SK-N-SH (cell line): Measurements from ENCODE around the gene TRPM2.

Experiments used
- EP300 ChIP-seq, 2 experiments: IDR thresholded peaks; 2 replicates each; pipeline versions ENCODE4 v1.4.0 to v1.6.1; 2012; ENCODE audit warnings: borderline replicate concordance in 1 of 2, low read depth in 1 of 2, low read length in 1 of 2
- EZH2phosphoT487 ChIP-seq: fragments of 200-600 bp; sonication (generic); IDR thresholded peaks from 2 replicates; pipeline ENCODE4 v1.6.1; 2017; ENCODE audit warnings: low read depth, mixed run types, mild to moderate bottlenecking, antibody characterized with exemption, moderate library complexity, borderline replicate concordance
- FOXJ3 ChIP-seq: sonication (generic); formaldehyde crosslinking; IDR thresholded peaks from 2 replicates; pipeline ENCODE4 v1.5.1; 2020; ENCODE audit warnings: mild to moderate bottlenecking, missing genetic modification reagents
- JUND ChIP-seq: IDR thresholded peaks from 2 replicates; pipeline ENCODE4 v1.4.0; 2012
- NFIC ChIP-seq: IDR thresholded peaks from 2 replicates; pipeline ENCODE4 v1.4.0; 2012; ENCODE audit warnings: borderline replicate concordance
- NRF1 ChIP-seq: IDR thresholded peaks from 2 replicates; pipeline ENCODE4 v1.6.1; 2012; ENCODE audit warnings: low read depth, mild to moderate bottlenecking, low read length
- REST ChIP-seq: IDR thresholded peaks from 2 replicates; pipeline ENCODE4 v1.6.1; 2012; ENCODE audit warnings: mild to moderate bottlenecking, low read depth, low read length, moderate library complexity
- TAF1 ChIP-seq: IDR thresholded peaks from 2 replicates; pipeline ENCODE4 v1.6.1; 2012; ENCODE audit warnings: low read depth, mild to moderate bottlenecking, low read length, moderate library complexity, borderline replicate concordance
- TCF12 ChIP-seq: IDR thresholded peaks from 2 replicates; pipeline ENCODE4 v1.4.0; 2012
- YY1 ChIP-seq: IDR thresholded peaks from 2 replicates; pipeline ENCODE4 v1.4.0; 2012; ENCODE audit warnings: low read depth, mild to moderate bottlenecking
- TF ChIP-seq, protein P1 (sequence below): fragments of 200-600 bp; sonication (generic); IDR thresholded peaks from 2 replicates; pipeline ENCODE4 v1.6.1; 2017; ENCODE audit warnings: antibody characterized with exemption, mild to moderate bottlenecking, moderate library complexity

DNA sequence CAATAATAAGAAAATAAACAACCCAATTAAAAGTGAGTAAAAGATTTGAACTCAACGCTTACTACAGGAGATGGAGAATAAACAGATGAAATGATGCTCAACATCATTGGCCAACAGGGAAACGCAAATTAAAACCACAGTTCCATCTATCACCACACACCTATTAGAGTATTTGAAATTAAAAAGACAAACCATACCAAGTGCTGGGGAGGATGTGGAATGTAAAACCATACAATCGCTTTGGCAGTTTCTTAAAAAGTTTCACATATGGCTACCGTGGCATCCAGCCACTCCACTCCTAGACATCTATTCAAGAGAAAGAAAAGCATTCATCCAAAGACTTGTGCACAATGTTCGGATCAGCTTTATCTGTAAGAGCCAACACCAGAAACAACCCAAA, 100.6 kb downstream of the TRPM2 start:
- TF ChIP-seq REST = no peak
- TF ChIP-seq NFIC = no peak
- TF ChIP-seq, protein P1, sequence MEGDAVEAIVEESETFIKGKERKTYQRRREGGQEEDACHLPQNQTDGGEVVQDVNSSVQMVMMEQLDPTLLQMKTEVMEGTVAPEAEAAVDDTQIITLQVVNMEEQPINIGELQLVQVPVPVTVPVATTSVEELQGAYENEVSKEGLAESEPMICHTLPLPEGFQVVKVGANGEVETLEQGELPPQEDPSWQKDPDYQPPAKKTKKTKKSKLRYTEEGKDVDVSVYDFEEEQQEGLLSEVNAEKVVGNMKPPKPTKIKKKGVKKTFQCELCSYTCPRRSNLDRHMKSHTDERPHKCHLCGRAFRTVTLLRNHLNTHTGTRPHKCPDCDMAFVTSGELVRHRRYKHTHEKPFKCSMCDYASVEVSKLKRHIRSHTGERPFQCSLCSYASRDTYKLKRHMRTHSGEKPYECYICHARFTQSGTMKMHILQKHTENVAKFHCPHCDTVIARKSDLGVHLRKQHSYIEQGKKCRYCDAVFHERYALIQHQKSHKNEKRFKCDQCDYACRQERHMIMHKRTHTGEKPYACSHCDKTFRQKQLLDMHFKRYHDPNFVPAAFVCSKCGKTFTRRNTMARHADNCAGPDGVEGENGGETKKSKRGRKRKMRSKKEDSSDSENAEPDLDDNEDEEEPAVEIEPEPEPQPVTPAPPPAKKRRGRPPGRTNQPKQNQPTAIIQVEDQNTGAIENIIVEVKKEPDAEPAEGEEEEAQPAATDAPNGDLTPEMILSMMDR = no peak
- no peak for TF ChIP-seq TAF1
- no peak for TF ChIP-seq NRF1
- TF ChIP-seq YY1 = no peak
- no peak for TF ChIP-seq FOXJ3 (CRISPR knock-in tag)
- TF ChIP-seq EZH2phosphoT487 = no peak
- TF ChIP-seq TCF12 = no peak
- TF ChIP-seq JUND = no peak
- no peak for TF ChIP-seq EP300 (IDR thresholded peaks at IDR 0.05; ENCODE audit: borderline replicate concordance in 1 of 2, low read depth in 1 of 2, low read length in 1 of 2)
